Ishikawa (cell line): ENCODE measurements around the gene CROCC2.

Experiments used
- CEBPB ChIP-seq: IDR thresholded peaks from 2 replicates; pipeline ENCODE4 v1.6.1; 2012
- CREB1 ChIP-seq: IDR thresholded peaks from 2 replicates; pipeline ENCODE4 v1.6.1; 2012; ENCODE audit warnings: low read depth
- EGR1 ChIP-seq: IDR thresholded peaks from 2 replicates; pipeline ENCODE4 v1.6.1; 2012
- EP300 ChIP-seq: IDR thresholded peaks from 2 replicates; pipeline ENCODE4 v1.6.1; 2012; ENCODE audit warnings: borderline replicate concordance
- FOXM1 ChIP-seq: IDR thresholded peaks from 2 replicates; pipeline ENCODE4 v1.6.1; 2012; ENCODE audit warnings: low read depth, borderline replicate concordance
- MAX ChIP-seq: IDR thresholded peaks from 2 replicates; pipeline ENCODE4 v1.6.1; 2012
- NFIC ChIP-seq: IDR thresholded peaks from 2 replicates; pipeline ENCODE4 v1.6.1; 2012
- RAD21 ChIP-seq: IDR thresholded peaks from 2 replicates; pipeline ENCODE4 v1.6.1; 2012; ENCODE audit warnings: low read depth
- REST ChIP-seq: IDR thresholded peaks from 2 replicates; pipeline ENCODE4 v1.6.1; 2012; ENCODE audit warnings: low read depth, mild to moderate bottlenecking
- TAF1 ChIP-seq: IDR thresholded peaks from 2 replicates; pipeline ENCODE4 v1.6.1; 2012; ENCODE audit warnings: low read depth, mild to moderate bottlenecking
- TCF12 ChIP-seq: IDR thresholded peaks from 2 replicates; pipeline ENCODE4 v1.6.1; 2012; ENCODE audit warnings: low read depth
- TEAD4 ChIP-seq: IDR thresholded peaks from 2 replicates; pipeline ENCODE4 v1.6.1; 2012
- YY1 ChIP-seq: IDR thresholded peaks from 2 replicates; pipeline ENCODE4 v1.6.1; 2012; ENCODE audit warnings: low read depth
- ZBTB7A ChIP-seq: IDR thresholded peaks from 2 replicates; pipeline ENCODE4 v1.6.1; 2012; ENCODE audit warnings: low read depth
- TF ChIP-seq, protein P1 (sequence below): IDR thresholded peaks from 2 replicates; pipeline ENCODE4 v1.6.1; 2012

CROCC2 gene

DNA sequence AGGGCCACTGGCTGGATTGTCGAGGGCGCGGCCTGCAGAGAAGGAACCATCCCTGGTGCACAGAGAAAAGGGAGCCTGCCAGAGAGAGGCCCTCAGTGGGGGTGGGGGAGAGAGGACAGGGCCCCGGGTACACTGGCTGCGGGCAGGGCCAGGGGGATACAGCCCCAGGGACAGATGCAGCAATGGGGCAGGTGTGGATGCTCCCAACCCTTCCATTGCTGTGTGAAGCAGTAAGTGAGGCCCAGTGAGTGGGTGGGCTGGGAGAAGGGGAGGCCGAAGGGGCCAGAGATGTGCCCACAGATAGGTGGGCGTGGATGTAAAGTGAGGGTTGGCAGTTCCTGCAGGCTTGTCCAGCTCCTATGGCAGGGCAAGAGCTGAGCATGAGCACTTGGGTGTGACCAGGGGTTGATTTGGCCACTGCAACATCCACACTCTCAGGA, 30.1 kb upstream of the CROCC2 start:
- TF ChIP-seq RAD21: no peak
- TF ChIP-seq ZBTB7A: no peak
- TF ChIP-seq EGR1: no peak
- no peak for TF ChIP-seq CEBPB
- TF ChIP-seq TAF1: no peak
- no peak for TF ChIP-seq FOXM1
- TF ChIP-seq MAX: no peak
- TF ChIP-seq YY1: no peak
- TF ChIP-seq EP300: no peak
- TF ChIP-seq, protein P1, sequence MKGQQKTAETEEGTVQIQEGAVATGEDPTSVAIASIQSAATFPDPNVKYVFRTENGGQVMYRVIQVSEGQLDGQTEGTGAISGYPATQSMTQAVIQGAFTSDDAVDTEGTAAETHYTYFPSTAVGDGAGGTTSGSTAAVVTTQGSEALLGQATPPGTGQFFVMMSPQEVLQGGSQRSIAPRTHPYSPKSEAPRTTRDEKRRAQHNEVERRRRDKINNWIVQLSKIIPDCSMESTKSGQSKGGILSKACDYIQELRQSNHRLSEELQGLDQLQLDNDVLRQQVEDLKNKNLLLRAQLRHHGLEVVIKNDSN: no peak
- TF ChIP-seq TEAD4: no peak
- no peak for TF ChIP-seq NFIC
- no peak for TF ChIP-seq TCF12
- no peak for TF ChIP-seq REST
- no peak for TF ChIP-seq CREB1

DNA sequence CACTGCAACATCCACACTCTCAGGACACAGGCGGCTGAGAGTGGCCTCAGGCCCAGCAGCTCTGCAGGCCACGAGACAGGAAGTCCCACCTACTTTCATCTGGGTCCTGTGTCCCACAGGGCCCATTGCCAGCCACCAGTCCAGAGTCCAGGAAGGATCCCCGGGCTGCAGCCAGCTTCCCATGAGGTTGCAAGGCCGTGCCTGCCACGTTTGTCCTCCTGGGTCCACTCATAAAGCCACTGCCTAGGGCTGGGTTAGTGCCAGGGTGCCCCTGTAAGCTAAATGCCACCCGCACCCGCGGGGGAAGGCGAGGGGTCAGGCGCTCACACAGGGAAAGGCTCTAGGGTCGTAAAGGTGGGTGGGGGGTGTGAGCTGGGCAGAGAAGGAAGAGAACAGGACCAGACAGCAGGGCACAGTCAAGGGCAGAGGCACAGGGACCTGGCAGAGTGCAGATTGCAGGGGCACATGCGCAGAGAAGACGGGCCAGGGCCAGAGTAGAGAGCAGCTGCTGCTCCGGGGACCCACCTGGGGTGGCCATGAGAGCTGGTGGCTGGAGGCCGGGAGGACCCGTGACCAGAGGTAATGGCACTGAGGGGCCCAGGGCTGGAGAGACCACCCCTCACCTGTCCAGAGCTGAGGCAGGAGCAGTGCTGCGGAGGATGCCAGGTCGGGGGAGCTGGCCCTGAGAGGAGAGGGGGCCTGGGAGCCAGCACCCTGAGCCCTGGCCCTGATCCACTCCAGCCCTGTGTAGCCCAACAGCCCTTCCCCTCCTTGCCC, 29.5 kb upstream of the CROCC2 start:
- TF ChIP-seq REST (no peak), FOXM1 (no peak), EP300 (no peak), MAX (no peak), NFIC (no peak), EGR1 (no peak), CREB1 (no peak), TCF12 (no peak), YY1 (no peak), ZBTB7A (no peak), TEAD4 (no peak), RAD21 (no peak)
- TF ChIP-seq, protein P1: no peak

GRCh38 chr2:240877460-240878340, 28.4 kb upstream of the CROCC2 start:
- TF ChIP-seq RAD21: no peak
- no peak for TF ChIP-seq TEAD4
- TF ChIP-seq, protein P1: no peak
- TF ChIP-seq EGR1: no peak
- TF ChIP-seq YY1: no peak
- TF ChIP-seq CEBPB: no peak
- TF ChIP-seq ZBTB7A: no peak
- no peak for TF ChIP-seq CREB1
- TF ChIP-seq FOXM1: no peak
- TF ChIP-seq EP300: no peak

- TF ChIP-seq TCF12 (no peak), TAF1 (no peak), FOXM1 (no peak), RAD21 (no peak), CREB1 (no peak), CEBPB (no peak), EGR1 (no peak), EP300 (no peak), YY1 (no peak), REST (no peak), NFIC (no peak), ZBTB7A (no peak), TEAD4 (no peak), MAX (no peak)
- TF ChIP-seq, protein P1: no peak
Measured at GRCh38 chr2:240878341-240878936, 27.7 kb upstream of the CROCC2 start.
